PFSK-1 (cell line): ENCODE results near the gene TNMD.

Experiments
- POLR2AphosphoS5 ChIP-seq: IDR thresholded peaks from 2 replicates; pipeline ENCODE4 v1.6.1; 2012; ENCODE audit warnings: low read depth, mild to moderate bottlenecking, control low read depth, low read length, moderate library complexity
- SIN3A ChIP-seq: IDR thresholded peaks from 2 replicates; pipeline ENCODE4 v1.6.1; 2012; ENCODE audit warnings: mild to moderate bottlenecking, low read length, moderate library complexity, borderline replicate concordance; ENCODE audit not compliant: insufficient read depth
- TAF1 ChIP-seq: IDR thresholded peaks from 2 replicates; pipeline ENCODE4 v1.6.1; 2012; ENCODE audit warnings: low read length, control low read depth, borderline replicate concordance; ENCODE audit not compliant: insufficient read depth
- TF ChIP-seq, protein P1 (sequence below), 2 experiments: IDR thresholded peaks; 2 replicates each; pipeline versions ENCODE4 v1.6.1 to v1.8.0; 2011 to 2012; ENCODE audit warnings: low read depth in 2 of 2, low read length in 2 of 2, control low read depth in 1 of 2, inconsistent platforms in 1 of 2, mild to moderate bottlenecking in 1 of 2, moderate library complexity in 1 of 2; ENCODE audit not compliant: insufficient read depth in 1 of 2

DNA sequence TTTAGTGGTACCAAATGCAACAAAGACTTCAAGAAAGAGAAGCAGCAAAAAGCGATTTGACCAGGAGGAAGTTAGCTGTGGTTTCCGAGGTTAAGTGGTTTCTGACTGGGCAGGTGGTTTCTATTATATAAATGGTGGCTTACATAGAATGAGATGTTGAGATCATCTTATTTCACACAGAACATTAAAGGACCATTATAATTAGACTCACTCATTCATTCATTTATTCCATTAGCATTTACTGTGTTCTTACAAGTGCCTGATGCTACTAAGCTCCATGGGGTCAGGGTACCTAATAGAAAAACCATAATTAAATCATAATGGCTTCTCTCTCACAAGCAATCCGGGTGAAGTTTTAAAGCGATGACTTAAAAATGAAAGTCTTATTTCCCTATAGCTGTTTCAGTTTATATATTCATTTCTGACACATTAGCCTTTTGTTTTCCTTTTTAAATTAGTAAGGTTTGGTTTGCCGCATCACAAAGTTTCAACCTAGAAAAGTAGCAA is 41.3 kb downstream of the TNMD start:
- TF ChIP-seq POLR2AphosphoS5 (no peak), TAF1 (no peak), SIN3A (no peak)
- TF ChIP-seq, protein P1, sequence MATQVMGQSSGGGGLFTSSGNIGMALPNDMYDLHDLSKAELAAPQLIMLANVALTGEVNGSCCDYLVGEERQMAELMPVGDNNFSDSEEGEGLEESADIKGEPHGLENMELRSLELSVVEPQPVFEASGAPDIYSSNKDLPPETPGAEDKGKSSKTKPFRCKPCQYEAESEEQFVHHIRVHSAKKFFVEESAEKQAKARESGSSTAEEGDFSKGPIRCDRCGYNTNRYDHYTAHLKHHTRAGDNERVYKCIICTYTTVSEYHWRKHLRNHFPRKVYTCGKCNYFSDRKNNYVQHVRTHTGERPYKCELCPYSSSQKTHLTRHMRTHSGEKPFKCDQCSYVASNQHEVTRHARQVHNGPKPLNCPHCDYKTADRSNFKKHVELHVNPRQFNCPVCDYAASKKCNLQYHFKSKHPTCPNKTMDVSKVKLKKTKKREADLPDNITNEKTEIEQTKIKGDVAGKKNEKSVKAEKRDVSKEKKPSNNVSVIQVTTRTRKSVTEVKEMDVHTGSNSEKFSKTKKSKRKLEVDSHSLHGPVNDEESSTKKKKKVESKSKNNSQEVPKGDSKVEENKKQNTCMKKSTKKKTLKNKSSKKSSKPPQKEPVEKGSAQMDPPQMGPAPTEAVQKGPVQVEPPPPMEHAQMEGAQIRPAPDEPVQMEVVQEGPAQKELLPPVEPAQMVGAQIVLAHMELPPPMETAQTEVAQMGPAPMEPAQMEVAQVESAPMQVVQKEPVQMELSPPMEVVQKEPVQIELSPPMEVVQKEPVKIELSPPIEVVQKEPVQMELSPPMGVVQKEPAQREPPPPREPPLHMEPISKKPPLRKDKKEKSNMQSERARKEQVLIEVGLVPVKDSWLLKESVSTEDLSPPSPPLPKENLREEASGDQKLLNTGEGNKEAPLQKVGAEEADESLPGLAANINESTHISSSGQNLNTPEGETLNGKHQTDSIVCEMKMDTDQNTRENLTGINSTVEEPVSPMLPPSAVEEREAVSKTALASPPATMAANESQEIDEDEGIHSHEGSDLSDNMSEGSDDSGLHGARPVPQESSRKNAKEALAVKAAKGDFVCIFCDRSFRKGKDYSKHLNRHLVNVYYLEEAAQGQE (IDR thresholded peaks at IDR 0.05; ENCODE audit: insufficient read depth in 1 of 2, low read depth in 2 of 2, low read length in 2 of 2) = no peak
